Stimulated activated CD8-positive, alpha-beta memory T cell treated with anti-CD3 and anti-CD28 coated beads, Interleukin-7, amount 100 ng/mL, for 24 hours (primary cell): ENCODE data around the gene CPZ.
"Not testable (repeated sequence)": the region's sequence is repeated elsewhere in the genome, so short reads cannot be mapped to it uniquely, and the experiment has no call there.

Experiments
- DNase-seq: peaks from one replicate; pipeline ENCODE4 v3.0.0-alpha.2; 2020; ENCODE audit warnings: low read depth

CPZ gene

DNA sequence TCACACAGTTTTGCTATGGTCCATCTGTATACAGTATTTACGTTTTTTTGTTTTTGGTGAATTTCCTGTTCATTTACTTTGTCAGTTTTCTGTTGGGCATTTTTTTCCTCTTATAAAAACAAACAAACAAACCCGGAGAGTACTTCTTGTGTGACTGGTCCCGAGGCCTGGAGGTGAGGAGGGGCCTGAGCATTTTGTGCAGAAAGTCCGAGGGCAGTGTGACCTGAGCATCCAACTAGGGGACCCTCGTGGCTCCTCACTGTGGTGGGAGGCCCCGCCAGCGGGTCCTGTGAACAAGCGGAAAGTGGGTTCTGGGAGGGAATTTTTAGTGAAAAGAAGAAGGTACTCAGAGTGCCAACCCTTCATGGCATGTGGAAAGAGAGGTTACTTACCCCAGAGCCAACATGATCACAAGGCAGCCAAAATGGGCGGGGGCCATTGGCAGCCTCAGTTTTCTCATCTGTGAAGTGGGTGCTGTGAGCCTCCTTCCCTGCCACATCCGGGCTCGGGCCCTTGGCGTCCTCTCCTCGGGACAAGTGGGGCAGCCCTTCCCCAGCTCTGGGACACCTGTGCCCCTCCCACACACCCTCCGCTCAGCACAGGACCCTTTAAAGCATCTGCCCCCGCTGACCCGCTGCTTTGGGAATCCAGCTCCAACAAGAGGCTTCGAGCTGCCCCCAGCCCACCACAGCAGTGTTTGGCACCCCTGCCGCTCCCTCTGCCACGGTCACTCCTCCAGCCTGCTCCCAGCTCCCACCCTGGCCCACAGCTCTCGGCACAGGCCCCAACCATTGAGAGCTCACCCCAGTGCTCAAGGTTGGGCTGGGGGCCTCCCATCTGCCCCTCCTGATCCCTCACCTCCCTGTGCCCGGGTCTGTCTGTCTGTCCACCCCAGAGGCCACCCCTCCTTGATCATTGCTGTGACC lies 35.2 kb upstream of the CPZ start:
- no peak for DNase-seq

DNA sequence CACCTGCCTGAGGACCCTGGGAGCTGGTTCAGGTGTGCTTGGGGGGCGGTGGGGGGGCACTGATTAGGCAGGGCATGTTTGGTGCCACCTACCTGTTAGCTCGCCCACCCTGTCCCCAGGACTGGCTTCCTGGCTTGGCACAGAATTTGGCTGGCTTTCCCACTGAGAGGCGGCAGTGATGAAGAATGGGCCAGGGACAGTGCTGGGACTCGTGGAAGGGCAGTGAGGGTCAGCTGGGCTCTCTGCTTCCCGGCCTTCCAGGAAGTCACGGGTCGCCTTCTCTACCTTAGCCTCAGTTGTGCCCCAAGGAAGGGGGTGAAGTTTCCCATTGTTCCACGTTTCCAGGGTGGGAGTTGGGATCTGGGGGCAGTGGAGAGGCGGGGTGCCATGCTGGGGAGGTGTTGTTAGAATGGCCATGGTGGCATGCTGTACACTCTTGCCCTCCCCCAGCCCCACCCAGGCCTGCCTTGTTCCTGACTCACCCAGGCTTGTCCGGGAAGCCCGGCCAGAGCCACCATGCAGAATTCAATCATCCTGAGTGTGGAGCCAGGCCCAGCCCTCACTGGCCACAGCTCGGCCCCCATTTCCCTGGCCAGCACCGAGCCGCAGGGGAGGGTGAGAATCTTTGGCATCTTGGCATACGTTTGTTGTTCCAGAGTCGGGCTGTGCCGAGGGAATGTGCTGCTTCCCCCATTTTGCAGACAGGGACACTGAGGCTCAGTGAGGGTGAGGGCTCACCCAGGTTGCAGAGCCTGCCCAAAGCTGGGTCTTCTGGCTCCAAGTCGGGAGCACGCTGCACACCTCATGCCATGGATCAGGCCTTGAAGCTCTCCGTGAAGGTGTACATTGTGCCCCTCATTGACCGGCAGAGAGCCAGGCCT lies 34.2 kb upstream of the CPZ start:
- DNase-seq = no peak

DNA sequence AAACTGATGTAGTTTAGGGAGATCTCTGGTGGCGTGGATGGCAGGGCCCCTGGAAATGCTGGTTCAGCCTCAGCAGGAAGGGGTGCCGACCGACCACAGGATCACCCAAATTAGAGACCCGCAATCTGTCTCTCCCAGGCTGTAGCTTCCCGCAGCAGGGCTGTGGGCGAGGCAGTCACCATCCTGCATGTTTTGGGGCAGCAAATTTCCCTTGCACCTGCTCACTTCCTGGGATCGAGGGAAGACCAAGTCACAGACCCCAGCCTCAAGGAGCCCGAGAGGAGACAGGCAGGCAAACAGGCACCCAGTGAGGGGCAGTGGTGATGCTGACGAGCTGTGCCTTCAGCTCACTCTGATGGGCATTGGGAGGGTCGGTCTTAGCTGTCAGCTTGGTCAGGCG lies 33.6 kb upstream of the CPZ start:
- no peak for DNase-seq

DNA sequence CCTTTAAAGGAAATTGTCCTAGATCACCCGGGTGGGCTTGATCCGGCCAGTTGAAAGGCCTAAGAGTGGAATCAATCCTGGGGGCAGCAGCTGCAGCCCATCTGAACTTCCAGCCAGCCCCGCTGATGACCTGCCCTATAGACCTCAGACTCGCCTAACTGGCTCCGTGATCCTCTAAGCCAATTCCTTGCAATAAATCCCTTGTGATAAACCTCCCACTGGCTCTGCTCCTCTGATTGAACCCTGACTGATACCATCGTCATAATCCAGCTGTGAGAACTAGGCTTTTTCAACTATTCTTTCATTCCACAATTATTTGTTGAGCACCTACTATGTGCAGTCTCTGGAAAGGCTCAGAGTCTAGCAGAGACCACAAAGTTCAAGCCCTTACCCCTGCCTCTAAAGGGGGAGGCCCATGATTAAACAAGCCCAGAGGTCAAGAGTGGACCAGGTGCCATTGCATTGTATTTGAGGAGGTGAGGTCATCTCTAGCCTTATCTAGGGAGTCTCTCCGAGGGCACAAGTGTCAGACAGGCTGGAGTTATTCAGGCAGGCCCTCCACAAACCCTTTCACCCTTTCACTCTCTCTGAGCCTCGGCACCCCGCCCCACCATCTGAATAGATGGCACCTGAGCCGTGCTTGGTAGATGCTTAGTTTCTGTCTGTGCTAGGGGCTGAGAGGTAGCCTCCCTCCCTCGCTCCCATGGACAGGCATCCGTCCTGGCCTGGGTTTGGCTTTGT lies 32.9 kb upstream of the CPZ start:
- no peak for DNase-seq

DNA sequence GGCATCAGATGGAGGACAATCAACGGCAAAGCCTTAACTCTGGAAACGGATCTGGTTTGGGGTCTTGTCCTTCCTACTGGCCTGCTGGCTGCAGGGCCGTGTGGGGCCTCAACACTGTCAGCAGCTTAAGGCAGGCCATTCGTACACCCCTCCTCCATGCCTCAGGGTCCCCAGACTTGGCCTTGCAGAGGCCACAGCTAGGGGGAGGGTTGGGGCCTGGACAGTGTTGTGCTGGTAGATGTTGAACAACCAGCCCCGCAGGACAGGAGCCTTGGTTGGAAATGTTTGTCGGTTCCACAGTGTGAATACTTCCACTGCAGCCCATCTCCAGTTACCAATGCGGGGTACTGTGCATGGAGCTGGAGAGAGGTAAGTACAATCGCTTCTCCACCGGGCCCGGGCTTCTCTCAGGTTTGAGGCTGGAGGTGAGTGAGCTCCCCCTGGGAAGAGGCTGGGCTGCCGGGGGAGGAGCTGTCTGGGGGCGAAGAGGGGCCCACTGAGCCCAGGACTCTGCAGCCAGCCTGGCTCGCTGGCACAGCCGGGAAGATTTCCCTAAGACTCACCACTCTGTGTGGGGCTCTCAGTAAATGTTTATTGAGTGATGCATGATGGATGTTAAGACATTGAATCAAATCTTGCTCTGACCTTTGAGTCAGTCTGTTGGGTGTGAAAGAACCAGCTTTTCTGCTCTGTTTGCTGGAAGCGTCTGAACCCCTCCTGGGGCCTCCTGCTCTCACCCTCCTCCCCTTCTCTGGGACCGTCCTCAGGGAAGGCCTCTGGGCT lies 32.1 kb upstream of the CPZ start:
- DNase-seq = no peak

DNA sequence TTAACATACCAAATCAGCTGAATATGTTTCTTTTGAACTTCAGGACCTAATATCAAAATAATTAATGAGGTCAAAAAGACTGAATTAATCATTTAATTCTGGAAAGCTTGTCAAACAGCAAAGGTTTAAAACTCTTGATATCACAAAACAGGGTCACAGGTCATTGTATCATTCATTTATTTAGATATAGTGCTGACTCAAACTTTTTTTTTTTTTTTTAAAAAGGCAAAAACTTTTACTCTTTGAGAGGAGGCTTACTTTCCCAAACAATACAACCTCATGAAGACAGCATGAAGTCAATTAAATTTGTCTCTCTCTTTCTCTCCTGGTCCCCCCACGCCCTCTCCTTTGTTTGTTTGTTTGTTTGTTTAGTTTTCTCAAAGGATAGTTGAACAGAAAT lies 28.0 kb upstream of the CPZ start:
- DNase-seq = no peak

DNA sequence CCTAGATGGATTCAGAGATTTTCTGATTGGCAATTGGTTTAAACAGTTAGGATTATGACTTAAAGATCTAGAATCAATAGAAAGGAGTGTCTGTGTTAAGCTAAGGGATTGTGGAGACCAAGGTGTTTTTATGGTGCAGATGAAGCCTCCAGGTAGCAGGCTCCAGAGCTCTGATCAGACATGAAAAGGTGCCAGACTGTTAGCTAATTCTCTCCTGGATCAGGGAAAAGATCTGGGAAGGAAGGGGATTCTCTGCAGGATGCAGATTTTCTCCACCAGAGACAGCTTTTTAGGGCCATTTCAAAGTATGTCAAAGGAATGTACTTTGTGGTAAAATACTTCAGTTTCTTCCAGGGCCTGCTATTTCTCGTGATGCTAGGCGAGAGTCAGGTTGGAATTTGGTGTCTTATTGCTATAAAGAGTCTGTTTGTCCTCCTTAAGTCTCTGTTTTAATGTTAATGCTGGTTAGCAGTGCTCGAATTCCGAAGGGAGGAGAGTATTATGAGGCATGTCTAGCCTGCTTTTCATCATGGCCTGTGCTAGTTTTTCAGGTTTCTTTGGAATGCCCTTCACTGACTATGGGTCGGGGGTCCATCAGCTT lies 24.4 kb upstream of the CPZ start:
- no peak for DNase-seq

DNA sequence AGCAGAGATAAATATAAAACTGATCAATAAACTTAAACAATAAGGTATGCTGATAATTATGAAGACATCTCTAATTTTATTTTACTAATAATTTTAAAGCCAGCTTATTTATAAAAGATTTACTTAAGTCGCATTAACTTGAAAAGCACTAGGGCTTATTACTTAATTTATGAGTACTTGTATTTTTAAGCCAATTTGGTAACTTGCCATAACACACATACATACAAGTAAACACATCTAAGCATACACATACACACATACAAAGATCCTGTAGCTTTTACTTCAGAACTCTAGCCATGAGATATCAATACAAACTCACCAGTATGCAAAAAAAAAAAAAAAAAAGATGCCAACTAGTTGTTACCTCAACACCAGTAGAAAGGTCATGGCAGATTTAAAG lies 22.4 kb upstream of the CPZ start:
- DNase-seq = no peak

DNA sequence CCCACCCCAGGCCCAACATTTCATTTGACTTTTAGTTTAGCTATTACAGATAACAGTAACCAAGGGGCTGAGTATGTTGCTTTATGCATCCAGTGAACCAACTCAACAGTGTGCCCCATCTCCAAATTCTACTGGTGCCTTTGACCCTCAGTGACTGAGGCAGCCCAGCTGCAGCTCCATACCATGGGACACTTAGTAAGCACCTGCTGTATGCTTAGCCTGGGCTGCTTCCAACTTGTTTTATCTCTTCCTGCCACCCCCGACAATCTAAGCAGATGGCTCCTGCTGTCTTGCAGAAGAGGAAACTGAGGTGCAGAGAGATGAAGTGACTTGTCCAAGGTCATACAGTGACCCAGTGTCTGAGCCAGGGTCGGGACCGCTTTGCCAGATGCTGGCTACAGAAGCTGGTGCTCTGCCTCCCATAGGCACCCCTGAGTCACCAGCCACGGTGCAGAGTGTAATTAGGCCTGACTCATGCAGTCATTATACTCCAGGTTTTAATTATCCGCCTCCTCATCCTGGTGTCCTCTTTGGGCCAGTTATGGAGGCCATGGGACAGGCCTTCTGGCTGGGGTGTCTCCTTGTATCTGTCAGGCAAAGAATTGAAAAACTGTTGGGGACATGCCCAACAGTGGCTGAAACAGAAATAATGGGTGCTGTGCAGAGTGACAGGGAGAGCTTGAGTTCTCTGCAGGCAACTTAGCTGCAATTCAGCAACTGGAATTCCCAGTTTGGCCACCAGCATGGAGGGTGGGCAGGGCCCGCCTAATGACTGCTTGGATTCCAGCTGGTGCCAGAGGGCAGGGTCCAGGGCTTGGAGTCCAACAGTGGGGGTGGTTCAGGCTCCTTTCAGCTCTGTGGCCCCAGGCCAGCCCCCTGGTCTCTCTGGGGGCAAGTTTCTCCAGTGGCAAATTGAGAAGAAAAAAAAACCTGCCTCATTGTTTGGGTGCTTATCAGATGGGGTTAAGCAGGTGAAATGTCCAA lies 20.6 kb upstream of the CPZ start:
- DNase-seq = no peak

DNA sequence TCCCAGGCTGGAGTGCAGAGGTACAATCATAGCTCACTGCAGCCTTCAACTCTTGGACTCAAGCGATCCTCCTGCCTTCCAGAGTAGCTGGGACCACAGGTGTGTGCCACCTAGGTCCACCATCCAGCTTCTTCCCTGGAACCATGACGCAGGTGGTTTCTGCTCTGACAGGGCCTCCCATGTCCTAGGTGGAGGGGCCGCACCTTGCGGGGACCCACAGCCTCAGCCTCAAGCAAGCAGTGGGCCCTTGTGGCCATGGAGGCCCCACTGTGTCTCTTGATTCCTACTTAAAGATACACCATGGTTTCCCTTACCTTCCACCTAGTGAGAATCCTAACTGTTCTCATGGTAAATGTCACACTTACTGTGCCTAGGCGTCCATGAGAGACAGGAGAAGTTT lies 19.3 kb upstream of the CPZ start:
- no peak for DNase-seq

DNA sequence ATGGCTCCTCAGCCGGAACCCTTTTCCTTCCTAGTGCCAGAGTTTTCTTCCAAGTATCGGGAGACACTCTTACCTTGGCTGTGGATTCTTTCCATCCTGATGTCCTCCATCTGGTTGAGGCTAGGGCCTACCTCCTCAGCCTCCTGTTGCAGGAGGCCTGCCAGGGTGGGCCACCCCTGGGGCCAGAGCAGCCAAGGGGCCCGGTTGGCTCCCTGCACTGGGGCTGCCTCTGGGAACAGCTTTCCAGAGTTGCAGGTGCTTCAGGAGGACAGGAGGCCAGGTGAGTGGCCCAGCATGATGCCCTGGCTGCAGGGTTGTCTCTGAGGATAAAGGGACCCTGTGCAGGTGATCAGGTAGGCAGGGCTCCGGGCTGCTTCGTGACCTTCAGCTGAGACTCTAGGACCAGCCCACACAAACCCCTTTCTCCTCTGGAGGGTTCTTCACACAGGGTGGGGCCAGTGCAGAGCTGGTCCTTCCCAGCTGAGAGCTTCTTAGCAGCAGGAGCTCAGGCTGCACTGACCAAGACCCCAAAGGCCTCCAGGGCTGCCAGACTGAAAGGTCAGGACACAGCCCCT lies 17.7 kb upstream of the CPZ start:
- no peak for DNase-seq

DNA sequence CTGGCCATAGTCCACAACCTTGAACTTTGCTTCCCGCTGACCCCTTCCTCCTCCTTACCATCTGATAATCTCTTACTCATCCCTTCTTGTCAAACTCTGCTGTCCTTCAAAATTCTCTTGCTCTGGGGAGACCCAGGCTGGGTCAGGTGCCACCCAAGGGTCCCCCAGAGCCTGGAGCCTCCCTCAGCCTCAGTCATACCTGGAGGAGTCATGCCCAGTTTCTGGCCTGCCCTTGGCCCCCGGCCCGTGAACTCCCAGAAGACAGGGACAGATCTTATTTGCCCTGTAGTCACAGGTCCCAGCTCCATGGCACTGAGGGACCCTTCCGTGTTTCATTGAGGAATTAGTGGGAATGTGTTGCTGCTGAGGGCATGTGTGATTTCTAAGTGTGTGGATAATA lies 17.1 kb upstream of the CPZ start:
- DNase-seq = no peak

DNA sequence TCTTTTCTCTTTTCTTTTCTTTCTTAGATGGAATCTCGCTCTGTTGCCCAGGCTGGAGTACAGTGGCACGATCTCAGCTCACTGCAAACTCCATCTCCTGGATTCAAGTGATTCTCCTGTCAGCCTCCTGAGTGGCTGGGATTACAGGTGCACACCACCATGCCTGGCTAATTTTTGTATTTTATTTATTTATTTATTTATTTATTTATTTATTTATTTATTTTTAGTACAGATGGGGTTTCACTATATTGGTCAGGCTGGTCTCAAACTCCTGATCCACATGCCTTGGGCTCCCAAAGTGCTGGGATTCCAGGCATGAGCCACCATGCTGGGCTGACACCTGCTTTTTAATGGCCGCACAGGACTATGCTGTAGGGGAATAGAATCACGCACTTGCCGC lies 16.0 kb upstream of the CPZ start:
- DNase-seq = not testable (repeated sequence)

DNA sequence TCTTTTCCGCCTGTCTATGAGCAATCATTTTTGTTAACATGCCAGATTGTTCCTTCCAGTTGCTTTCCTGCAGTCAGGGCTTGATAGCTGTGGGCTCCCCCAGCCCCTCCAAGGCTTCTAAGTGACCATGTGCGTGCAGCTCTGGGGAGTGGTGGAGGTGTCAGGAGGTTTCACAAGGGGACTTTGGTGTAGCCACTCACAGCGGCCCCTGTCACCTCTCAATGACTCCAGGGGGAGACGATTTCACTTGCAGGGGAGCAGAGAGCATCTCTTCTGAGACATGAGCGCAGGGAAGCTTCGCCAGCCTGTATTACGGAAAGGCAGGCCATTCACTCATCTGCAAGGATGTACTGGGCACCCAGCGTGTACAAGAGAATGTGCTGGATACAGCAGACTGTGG lies 15.5 kb upstream of the CPZ start:
- no peak for DNase-seq

DNA sequence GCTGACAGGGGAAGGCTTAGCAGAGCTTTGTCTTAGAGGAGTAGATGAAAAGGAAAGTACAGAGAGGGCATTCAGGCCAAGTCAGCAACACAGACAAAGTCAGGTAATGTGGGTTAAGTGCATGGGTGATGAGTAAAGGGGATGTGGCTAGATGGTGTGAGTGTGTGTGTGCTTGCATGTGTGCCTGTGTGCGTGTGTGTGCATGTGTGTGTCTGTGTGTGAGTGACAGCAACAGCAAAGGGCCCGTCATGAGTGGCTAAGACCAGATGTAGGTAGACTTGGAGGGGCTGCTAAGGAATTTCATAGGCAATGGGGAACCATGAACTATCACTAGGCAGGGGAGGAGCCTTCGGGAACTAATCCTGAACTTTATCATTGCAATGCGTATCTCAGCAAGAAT lies 14.6 kb upstream of the CPZ start:
- DNase-seq = no peak

DNA sequence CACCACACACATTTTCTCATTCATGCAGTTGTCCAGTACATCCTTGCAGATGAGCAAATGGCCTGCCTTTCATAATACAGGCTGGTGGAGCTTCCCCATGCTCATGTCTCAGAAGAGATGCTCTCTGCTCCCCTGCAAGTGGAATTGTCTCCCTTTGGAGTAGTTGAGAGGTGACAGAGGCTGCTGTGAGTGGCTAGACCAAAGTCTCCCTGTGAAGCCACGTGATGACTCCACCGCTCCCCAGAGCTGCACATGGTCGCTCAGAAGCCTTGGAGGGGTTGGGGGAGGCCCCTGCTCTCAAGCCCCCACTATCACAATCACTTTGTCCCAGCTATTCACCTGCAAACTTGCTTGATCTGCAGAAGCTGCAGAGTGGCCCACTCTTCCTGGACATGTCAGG lies 13.8 kb upstream of the CPZ start:
- no peak for DNase-seq

DNA sequence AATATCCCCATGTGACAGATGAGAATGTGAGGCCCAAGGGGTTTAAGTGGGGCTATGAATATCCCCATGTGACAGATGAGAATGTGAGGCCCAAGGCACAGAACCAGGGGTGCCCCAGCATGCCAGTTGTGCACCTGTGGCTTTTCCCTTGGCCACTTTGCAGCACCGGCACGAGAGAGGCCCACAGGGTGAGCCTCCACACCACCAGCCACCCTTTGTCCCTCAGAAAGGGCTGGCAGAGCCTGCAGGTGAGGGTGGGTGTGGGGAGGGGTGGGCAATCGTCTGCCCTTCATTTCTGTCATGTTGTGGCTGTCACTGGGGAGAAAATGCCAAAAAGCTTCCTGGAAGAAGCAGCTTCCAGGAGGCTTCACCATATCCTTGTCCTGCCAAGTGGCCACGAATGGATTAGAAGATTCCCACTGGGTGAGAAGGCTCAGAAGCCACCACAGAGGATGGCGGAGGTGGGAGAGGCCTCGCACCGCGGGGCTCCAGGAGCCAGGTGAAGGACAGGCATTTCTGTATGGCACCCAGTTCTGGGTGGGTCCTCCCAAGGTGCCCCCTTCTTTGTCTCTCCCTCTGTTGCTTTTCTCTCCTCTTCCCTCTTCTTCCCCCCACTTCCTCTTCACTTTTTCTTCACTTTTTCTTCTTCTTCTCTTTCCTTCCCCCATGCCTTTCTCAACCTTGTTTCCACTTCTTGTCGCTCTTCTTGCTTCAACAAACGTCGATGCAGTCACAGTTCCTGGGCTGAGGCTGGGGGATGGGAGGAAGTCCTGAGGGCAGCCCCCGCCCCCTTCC lies 12.8 kb upstream of the CPZ start:
- DNase-seq = no peak

DNA sequence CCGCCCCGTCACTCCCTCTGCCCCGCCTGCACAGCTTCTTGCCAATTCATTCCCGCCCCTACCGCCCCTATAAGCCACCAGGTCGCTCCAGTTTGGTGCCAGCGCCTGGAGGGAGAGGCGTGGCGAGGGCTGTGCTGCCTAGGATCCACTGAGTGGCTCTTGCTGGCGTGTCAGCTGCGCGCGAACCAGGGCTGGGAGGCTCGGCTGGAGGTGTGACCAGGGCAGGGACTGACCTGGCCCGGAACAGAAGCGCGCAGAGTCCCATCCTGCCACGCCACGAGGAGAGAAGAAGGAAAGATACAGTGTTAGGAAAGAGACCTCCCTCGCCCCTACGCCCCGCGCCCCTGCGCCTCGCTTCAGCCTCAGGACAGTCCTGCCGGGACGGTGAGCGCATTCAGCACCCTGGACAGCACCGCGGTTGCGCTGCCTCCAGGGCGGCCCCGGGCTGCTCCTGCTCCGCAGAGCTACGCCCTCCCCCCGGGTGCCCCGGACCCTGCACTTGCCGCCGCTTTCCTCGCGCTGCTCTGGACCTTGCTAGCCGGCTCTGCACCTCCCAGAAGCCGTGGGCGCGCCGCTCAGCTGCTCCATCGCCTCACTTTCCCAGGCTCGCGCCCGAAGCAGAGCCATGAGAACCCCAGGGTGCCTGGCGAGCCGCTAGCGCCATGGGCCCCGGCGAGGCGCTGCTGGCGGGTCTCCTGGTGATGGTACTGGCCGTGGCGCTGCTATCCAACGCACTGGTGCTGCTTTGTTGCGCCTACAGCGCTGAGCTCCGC lies 12.1 kb upstream of the CPZ start, which contains the start of gene GPR78:
Gene GPR78, plus strand, starts transcription at position 72 of the 773 bp plus-strand sequence. Its CDS starts 591 bp downstream, at position 663.
- no peak for DNase-seq
